HG03025 (cell line): ENCODE results near the gene BTBD6.

Experiments used
- ATAC-seq: cut with Tn5 transposase; IDR thresholded peaks from one replicate; pipeline ENCODE4 v1.9.1; 2021; ENCODE audit warnings: mild to moderate bottlenecking, moderate library complexity; ENCODE audit not compliant: unreplicated experiment, low FRiP score

Gene BTBD6

DNA sequence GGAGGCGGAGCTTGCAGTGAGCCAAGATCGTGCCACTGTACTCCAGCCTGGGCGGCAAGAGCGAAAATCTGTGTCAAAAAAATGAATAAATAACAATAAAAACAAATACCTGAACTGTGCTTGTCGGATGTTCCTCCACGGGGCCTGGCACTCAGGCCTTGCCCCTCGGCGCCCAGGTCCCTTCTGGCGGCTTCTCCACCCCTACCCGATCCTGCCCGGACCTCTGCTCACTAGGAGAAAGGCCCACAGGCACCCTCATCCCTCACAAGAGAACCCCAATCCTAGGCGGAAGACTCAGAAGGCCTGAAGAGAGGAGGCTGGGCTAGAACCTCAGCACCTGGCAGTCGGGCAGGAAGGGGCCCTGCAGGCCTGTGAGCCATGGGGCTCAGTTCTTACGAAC is 21.0 kb upstream of the BTBD6 start:
- ATAC-seq = no peak

DNA sequence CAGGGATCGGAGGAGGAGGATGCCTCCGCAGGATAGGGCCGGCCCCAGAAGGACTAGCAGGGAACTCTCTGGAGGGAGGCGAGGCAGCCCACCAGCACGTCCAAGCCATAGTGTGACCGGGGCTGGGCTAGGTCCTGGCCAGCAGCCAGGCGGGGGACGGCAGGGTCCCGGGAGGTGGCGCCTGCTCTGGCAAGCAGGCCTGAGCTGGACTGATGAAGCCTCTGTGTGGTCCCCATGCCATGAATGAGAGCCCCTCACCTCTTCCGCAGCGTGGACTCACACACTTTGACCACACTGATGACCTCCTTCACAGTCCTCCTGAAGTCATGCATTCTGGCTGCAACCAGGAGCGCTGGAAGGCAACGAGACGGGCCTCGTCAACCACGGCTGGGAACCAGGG is 19.8 kb upstream of the BTBD6 start:
- ATAC-seq = no peak

DNA sequence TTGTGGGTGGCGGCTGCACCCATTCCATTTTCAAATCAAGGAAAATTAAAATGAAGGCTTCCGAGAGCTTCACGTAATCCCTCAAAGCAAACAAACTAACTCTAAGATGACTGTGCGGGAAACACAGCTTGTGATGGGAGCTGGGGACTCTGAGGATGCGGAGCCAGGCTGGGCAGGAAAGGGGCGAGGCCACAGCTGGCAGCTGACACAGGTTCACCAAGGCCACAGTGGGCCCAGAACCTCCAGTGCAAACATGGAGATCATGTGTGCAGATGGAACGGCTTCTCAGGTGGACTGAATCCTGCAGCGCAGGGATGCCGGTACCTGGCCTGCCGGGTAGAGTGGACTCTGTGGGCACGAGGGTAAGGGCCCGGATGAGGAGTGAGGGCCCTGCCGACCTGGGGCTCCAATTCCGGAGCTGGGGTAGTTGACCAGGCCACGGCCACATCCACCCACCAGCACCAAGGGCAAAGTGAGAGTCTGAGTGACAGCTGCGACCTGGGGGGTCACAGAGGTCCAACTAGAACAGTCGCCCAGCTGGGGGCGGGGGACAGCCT is 19.2 kb upstream of the BTBD6 start:
- no peak for ATAC-seq

DNA sequence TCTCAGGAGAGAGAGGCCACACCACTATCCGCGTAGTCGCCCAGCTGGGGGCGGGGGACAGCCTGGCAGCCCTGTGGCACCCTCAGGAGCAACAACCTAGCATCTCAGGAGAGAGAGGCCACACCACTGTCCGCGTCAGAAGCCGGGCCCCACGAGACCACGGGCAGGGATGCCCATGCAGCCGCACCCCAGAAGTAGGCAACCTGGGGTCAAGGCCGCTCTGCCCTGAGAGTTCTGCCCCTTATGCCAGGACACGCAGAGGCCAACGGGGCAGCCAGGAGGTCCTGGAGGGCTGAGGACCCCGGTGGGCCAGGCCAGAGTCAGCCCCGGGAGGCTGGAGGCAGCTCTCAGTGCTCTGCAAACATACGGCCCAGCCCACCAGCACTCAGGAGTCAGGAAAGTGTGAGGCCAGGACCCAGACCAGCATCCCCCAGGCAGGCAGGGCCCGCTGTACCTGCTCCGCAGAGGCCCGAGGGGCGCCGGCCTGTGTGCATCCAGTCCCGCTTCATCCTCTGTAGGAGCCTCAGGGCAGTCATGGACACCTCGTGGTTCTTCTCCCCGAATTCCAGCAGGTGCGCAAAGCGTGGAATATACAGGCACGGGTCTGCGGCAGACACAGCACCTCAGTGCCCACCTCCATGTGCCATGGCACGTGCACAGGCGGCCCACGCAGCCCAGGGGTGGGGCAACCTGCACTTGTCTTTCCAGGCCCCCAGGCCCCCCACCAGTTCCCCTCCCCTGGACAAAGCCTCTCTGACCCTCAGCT is 7.3 kb upstream of the BTBD6 start:
- no peak for ATAC-seq

DNA sequence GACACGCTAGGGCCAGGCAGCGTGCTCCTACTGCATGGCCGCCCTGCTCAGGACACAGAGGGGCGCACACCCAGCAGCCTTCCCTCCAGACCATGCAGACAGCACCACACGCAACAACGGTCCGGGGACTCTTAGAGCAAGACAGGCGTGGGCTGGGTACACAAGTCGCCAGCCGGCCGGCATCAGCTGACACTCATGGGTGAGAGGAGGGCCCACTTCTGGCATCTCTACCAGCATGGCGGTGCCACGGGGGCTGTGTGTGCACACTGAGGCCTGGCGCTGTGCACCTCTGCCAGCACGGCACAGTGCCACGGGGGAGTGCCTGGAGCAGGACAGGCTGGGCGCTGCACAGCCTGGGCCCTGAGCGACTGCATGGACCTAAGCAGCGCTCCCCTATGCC is 6.7 kb upstream of the BTBD6 start:
- ATAC-seq = no peak

DNA sequence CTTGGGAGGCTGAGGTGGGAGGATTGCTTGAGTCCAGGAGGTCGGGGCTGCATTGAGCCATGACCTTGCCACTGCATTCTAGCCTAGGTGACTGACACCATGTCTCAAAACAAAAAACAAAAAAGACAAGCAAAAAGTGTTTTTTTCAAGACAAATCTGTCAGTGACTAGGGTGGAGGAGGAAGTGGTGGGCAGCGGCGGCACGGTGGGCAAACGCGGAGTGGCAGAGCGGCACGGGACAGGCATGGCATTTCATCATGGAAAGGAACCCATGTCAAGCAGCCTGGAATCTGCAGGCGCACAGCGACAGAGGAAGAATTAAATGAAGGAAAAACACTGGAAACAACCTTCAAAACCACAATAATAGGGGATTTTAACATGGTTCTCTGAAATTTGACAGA is 4.0 kb upstream of the BTBD6 start:
- no peak for ATAC-seq

DNA sequence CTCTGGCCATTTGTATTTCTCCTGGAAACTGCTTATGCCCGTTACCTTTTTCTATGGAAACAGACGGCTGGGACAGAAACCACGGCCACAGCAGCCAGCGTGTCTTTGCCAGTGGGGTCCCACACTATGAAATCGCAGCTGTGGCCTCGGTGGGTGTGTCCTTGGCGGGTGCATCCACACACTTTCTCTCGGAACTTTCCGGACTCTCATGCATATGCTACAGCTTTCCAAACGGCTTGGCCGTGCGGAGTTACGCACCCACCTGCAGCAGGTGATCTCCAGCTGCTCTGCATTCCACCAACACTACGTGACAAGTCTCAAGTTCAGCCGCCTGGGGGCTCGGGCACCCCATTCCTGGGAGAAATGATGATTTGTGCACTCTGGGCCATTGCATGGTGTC is 1.3 kb upstream of the BTBD6 start:
- no peak for ATAC-seq

DNA sequence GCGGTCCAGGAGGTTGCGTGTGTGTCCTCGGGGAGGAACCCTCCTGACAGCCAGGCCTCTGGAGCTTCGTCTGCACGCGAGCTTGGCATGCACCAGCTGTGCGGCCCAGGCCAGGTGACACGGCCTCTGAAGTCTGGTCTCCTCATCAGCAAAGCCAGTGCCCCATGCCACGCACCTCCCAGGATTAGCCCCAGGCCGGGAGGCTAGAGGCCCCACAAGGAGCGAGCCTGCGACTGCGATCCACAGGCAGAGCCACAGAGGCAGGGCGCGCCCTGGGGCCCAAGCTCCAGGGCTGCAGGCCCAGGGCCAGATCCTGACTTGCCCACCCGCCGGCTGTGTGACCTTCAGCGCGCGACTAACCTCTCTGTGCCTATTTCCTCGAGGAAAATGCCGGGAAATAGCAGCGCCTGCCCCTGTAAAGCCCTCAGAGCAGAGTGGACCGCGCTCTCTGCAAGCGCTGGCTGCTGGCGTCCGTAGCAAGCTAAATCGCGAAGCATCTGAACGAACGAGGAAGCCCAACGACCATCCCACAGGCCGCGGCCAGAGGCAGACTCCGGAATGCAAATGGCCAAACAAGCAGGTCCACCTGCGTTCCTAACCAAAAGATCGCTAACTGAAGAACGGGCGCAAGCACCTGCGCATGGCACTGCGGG is 492 bp upstream of the BTBD6 start:
- no peak for ATAC-seq

DNA sequence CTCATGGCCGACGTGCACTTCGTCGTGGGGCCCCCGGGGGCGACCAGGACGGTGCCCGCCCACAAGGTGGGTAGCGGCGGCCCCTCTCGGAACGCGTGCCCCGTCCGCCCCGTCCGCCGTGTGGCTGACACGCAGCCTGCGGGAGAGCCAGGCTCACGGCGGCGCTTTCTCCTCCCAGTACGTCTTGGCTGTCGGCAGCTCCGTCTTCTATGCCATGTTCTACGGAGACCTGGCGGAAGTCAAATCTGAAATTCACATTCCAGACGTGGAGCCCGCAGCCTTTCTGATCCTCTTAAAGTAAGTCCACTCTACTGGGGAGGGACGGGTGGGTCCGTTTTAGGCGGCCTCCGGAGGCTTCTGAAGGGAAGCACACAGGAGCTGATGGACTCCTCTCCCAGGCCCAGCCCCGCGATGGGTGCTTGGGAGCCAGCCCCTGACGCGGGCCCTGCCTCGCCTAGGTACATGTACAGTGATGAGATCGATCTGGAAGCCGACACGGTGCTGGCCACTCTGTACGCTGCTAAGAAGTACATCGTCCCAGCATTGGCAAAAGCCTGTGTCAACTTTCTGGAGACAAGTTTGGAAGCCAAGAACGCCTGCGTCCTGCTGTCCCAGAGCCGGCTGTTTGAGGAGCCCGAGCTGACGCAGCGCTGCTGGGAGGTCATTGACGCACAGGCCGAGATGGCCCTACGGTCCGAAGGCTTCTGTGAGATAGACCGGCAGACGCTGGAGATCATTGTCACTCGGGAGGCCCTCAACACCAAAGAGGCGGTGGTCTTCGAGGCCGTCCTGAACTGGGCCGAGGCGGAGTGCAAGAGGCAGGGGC is 1.1 kb downstream of the BTBD6 start:
- no peak for ATAC-seq

DNA sequence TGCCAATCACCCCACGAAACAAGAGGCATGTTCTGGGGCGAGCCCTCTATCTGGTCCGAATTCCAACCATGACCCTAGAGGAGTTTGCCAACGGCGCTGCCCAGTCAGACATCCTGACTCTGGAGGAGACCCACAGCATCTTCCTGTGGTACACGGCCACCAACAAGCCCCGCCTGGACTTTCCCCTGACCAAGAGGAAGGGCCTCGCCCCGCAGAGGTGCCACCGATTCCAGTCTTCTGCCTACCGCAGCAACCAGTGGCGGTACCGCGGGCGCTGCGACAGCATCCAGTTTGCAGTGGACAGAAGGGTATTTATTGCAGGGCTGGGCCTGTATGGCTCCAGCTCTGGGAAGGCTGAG is 1.7 kb downstream of the BTBD6 start:
- ATAC-seq = no peak

DNA sequence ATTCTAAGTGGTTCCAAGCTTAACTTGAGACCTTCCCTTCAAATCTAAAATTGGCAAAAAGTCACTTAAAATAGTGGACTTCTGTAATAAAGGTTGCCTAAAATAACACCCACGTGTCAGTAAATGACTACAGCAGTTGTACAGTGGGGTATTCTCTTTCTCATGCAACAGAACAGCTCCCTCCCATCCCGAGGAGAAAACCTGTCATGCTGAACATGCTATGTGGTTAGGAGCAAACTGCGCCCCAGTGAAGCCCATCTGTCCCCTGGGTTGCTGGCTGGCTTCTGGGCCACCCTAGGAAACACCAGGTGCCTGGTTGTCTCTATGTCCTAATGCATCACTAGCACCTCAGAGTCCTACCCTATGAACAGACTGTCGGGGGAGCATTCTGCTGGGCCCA is 2.7 kb downstream of the BTBD6 start:
- no peak for ATAC-seq

DNA sequence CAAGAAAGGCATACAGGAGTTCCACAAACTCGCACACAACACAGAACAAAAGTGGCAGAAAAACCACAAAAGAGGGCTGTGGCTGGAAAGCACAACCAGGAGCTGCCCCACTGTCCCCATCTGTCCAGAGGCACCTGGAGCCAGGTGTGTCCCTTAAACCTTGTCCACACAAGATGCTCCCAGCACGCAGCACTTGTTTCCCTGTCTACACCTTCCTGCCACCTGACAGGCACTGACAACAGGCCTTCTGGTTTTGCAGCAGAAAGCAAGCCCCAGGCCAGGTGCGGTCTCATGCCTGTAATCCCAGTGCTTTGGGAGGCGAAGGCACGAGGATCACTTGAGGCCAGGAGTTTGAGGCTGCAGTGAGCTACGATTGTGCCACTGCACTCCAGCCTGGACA is 3.6 kb downstream of the BTBD6 start:
- ATAC-seq = no peak

DNA sequence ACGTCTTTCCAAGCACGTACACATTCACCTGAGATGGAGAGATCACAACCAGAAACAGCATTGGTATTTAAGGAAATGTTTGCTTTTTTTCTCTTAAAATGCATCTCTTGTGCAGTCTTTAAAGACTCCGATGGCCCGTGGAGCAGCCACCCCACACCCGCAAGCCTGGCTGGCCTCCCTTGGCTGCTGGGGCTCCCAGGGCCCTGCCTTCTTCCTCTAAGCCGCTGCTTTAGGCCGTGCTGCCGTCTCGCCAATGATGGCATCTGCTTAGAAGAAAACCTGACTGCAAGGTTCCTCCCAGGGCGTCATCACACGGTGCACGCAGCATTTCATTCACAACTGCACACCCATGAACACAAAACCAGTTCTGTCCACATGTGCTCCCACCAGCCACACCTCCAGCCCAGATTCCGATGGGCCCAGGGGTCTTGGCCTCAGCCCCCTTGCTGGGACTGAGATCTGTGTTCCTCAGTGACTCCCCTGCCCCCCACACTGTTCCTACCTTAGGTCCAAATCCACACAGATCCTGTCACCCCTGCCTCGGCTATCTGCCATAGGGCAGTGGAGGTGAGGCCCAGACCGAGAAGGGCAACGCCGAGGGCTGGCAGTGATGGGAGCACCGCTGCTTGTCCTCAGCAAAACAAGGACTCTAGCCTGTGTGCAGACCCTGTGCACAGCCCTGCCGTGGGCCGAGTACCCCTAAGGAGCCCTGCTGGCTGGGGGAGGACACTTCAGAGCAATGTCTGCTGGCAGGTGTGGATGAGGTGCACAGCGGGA is 4.4 kb downstream of the BTBD6 start:
- ATAC-seq = no peak

DNA sequence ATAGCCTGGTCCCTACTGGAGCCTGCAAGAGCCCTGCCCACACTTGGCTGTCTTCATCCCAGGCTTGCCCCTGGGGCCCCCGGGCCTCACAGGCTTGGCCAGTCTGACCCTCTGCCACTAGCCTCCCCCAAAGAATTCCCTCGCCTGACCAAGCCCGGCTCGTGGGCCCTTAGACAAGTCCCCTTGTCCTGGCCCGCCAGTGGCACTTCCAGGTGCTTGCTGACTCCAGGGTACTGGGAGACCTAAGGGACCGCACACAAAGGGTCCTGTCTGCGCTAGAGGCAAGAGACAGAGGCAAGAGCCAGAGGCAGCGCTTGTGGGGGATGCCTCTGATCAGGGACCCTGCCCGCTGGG is 5.0 kb downstream of the BTBD6 start:
- no peak for ATAC-seq

DNA sequence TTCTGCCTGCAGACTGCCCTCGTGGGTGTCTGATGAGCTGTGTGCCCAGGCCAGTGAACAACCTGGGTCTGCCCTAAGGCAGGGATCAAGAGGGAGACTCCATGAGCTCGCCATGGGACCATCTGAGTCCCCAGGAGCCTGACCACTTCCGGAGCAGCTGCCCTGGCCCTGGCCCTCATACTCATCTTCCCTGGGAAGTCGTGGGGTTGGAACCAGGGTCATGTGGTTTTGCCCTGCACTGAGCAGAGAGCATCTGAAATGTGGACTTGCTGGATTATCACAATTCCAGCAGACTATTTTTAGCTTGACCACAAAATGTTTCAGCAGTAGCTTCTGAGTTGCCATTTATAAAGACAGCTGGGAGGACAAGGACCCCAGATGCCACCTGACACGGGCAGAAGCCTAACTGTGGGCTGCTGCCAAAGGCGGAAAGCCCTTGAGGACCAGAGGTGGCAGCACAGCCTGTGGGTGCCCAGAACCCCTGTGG is 6.7 kb downstream of the BTBD6 start:
- no peak for ATAC-seq

DNA sequence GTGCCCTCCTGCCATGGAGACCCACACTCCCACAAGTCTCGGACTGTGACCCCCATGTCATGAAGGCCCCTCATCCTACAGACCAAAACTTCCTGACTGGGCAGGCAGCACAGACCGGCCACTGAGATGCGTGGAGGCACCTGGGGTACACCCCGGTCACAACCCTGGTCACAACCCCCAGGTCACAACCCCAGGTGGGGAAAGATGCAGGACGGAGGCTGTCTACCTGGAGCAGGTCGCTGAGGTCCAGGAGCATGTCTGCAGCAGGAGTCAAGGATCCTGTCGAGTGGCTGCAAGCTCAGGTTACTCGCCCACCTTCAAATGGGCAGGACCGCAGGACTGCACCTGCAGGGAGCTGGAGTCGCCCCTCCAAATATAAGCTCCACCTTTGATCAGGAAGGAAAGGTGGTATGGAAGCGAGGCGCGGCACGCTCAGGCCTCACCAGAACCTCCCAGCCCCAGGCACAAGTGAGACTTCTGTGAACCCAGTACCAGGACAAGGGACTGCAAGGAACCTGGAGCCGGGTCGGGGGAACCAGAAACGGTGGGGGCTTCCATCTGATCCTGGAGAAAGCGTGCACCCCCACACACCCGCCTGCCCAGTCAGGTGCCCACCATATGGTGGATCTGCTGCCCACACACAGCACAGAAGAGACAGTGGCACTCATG is 8.1 kb downstream of the BTBD6 start:
- ATAC-seq = no peak

DNA sequence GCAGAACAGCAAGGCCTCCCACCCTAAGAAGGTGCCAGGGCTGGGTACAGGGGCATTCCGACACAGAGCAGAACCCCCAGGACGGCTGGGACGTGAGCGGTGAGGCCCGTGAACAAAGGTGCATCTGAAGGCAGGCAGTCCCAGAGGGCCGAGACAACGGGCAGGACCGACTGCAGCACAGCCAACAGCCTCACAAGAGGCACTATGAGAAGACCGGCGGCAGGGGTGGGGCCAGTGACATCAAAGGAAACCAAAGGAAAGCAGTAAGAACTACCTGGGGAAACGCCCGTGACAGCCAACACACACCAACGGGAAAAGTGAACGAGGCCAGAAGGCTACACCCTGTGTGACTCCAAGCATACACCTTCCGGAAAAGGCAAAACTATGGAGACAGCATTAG is 9.1 kb downstream of the BTBD6 start:
- ATAC-seq = no peak

DNA sequence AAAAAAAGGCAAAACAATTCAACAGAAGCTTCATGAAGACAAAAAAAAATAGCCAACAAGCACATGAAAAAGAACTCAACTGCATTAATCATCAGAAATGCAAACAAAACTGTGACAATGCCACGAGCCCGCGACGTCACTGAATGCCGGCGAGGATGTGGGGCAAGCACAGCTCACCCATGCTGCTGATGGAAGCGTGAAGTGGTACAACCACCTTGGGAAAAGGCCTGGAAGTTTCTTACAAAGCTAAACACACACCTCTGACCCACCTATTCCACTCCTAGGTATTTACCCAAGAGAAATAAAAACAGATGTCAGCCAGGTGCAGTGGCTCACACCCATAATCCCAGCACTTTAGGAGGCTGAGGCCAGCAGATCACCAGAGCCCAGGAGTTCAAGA is 10.5 kb downstream of the BTBD6 start:
- ATAC-seq = no peak

DNA sequence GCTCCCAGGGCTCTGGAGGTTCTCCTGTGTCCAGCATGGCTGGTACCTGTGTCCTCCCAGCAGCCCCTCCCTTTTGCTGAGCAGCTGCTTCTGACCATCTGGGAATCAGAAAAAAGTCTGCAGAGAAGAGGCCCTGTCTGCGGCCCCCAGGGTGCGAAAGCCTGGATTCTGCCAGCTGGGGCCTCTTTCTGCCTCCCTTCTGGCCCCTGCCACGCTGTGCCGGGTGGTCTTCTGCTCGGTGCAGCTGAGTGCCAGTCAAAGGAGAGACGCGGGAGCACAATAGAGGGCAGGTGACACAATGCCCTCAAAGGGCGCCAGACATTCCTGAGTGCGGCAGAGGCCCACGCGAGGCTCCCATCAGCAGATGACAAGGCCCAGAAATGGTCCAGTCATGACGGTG is 12.6 kb downstream of the BTBD6 start:
- ATAC-seq = no peak

DNA sequence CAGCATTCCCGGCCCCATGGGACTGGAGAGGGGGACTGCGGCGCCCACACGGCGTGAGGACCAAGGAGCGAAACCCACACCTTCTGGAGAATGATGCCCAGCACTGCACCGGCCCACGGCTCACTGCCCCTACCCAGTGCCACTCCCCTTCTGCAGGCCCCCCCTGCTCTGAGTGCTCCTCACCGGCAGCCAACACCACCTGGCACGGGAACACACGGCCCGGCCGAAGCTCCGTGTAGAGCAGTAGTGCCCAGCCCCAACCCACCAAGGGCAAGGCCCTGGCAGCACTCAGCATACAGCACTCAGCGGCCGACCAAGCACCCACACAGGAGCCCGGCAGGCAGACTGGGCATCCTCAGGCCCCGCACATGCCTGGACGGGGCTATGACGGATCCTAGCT is 13.4 kb downstream of the BTBD6 start:
- ATAC-seq = no peak
